Measurements from ENCODE around the gene SPSB1.

Gene SPSB1

DNA sequence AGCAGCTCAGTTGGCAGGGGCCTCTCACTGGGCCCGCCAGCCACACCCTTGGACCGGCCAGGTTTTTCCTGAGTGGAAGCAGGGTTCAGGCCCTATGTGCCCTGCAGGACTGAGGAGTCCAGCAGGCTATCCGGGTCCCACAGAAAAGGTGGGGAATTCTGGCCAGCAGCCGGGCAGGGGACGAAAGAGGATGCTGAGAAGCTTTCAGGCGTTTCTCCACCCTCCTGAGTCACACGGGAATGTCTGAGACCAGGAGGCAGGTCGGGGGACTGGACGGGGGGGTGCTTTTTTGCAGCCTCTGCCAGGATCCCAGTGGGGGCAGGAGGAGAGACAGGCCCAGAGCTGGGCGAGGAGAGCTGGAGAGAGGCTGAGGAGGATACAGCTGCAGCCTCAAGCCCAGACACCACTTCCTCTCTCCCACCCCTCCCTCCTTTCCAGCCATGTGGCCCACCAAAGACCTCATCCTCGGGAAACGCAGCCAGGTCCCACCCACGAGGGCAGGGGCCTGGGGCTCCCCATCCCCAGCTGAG, 105.4 kb downstream of the SPSB1 start:
- DNase-seq: no peak

DNA sequence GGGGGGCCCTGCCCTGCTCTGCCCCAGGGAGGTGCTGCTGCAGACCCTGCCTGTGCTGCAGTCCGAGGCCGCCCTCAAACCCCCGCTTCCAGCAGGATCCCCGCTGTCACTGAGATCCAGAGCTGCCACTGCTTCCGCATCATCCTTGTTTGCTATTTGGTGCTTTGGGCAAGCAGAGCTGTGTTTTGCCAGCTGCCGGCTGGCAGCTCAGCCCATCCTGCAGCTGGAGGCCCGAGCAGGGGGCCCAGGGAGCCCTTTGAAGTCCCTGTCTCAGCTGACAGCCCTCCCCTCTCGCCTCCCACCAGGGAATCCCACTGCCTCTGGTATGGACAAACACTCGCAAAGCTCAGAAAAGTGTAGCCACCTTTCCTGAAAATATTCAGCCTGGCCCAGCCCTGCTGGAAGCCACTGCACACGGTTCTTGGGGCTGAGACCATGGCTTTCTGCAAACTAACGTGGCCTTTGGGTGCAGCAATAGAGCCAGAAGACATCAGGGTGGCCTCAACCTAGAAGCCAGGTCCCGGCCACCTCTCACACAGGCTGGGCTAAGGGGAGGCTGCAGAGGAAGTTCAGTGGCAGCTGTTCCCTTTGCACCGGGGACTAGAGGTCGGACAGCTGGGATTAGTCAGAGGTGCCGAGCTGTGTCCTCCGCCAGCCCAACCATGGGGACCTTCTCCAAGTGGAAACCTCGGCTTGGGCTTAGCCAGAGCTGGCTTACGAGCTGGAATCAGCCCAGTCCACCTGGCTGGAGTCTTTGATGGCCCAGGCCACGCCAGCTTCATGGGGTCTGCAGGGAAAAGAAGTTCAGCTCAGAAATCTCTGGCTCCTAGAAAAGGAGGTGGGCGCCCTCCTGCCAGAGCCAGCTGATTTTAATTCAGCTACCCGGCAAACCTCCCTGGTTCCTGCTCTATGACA, 107.1 kb downstream of the SPSB1 start:
- peak; percentile 42 for DNase-seq

DNA sequence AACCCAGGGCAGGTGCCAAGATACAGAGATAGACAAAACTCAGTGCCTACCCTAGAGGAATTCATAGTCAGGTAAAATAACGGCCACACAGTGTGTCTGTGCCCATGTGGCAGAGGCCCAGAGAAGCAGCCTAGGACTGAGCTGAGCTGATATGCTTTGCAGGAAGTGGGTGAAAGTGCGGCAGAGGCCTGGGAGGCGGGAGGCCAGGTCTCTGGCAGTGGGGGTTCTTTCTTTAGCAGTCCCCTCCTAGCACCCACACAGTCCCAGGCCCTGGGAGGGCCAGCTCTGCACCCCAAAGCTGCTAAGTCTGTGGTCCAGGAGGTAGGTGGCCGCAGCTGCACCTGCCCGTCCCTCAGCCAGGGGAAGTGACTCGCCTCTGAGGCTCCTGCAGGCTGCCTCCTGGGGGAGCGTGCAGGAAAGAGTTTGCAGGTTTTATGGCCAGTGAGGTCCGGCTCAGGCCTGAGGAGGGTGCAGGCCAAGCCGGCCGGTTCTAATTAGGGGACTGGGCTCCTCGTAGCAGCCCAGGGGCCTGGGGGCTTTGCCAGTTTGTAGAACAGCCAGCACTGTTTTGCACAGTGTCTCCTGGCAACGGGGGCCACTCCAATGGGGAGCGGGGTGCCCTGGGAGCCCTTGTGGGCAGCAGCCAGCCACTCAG, 107.9 kb downstream of the SPSB1 start:
- DNase-seq: no peak

DNA sequence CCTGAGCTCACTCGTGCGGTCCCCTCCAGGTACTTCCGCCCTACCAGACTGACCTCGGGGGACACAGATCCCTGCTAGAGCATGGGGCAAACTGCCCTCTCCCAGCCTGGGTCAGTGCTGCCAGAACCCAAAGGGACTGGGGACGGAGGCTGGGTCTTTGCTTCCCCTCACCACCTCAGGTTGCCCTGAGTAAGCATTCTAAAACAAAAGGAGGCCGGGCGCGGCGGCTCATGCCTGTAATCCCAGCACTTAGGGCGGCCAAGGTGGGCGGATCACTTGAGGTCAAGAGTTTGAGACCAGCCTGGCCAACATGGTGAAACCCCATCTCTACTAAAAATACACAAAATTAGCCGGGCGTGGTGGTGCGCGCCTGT, 108.4 kb downstream of the SPSB1 start:
- DNase-seq: no peak

DNA sequence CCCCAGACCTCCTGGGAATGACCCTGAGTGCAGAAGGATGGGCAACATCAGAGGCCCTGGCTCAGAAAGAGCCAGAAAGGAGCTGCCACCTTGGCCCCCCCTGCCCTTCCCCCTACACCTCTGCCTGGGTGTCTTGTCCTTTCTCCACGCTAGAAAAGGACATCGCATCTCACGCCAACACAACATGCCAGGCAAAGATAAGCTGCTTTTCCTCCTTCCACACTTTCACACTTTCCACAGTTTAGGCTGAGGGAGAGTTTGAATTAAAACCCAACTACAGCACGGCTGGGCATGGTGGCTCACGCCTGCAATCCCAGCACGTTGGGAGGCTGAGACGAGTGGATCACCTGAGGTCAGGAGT, 109.5 kb downstream of the SPSB1 start:
- no peak for DNase-seq

DNA sequence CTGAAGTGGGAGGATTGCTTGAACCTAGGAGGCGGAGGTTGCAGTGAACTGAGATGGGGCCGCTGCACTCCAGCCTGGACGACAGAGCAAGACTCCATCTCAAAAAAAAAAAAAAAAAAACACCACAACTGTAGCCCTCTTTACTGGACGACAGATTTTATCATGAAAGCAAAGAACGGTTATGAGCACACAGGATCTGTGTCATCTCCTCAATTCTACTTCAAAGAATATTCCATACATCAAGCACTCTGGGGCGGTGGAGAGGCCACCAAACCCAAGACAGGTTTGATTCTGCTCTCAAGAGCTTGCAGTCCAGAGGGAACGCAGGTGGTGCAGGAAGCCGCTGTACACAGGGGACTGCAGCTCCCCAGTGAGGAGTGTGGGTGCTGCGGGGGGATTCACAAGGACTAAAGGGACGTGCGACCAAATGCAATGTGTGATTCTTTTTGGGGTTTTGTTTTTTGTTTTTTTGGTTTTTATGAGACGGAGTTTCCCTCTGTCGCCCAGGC, 110.1 kb downstream of the SPSB1 start:
- DNase-seq: no peak

DNA sequence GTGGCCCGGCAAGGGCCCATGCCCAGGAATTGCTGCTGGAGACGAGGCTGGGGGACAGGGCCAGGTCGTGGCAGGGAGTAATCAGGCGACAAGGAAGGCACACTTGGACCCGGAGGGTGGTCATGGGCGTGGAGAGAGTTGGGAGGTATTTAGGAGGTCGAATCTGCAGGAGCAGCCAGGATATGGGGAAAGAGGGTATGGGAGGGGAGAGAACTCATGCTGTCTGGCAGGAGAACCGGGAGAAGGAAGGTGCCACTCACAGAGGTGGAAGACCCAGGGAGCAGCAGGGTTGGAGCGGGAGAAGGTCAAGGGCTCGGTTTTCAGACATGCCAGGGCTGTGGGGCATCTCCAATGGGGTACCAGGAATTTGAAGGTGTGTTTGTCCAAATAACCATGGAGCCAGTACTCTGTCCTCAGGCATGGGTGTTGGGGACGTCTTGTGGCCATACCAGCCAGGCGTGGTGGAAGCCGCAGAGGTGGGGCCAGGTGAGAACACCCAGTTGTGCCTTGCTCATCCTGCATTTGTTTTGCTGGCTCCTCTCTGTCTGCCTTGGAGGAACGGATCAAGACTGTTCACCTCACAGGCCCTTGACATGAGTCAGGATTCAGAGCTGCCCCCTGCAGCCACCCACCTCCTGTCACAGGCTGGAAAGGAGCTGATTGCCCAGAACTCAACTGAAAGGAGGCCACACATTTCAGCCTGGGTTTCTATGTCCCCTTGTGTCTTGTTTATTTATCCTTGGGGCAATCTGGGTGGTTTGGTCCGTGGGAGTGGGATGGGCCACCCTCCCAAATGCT, 111.6 kb downstream of the SPSB1 start:
- DNase-seq: no peak

DNA sequence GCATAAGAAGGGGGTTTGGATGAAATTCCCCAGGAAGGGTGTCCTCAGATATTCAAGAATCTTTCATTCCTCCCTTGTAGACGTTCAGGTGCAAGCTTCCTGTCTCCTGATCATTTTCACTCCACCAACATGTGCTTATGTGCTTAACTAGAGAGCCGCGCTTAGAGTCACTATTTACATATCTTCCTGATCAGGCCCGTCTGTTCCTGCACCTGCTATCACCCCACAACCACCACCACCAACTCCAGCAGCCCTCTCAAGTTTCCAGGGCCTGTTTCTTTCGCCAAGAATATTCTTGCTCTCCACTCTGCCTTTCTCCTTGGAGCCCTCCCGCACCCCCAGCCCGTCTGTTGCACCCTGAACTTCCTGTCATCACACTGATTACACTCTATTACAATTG, 113.4 kb downstream of the SPSB1 start:
- DNase-seq: peak; percentile 6

DNA sequence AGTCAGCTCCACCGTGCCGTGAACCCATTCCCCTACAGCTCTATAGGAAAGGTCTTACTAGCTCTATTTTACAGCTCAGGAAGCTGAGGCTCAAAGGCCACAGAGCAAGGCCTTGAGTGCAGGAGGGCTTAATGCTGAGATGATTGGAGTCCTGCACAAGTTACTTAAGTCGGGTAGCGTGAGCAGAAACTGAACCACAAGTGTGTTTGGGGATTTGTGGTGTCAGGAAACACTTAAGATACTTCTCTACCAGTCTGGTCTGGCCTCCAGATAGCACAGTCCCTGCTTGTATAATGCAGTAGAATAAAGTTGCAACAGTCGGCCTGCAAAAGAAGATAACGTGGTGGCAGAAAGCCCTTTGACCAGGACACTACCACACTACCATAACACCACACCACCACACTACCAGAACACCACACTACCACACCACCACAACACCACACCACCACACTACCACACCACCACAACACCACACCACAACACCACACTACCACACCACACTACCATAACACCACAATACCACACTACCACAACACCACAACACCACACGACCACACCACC, 118.1 kb downstream of the SPSB1 start:
- no peak for DNase-seq

DNA sequence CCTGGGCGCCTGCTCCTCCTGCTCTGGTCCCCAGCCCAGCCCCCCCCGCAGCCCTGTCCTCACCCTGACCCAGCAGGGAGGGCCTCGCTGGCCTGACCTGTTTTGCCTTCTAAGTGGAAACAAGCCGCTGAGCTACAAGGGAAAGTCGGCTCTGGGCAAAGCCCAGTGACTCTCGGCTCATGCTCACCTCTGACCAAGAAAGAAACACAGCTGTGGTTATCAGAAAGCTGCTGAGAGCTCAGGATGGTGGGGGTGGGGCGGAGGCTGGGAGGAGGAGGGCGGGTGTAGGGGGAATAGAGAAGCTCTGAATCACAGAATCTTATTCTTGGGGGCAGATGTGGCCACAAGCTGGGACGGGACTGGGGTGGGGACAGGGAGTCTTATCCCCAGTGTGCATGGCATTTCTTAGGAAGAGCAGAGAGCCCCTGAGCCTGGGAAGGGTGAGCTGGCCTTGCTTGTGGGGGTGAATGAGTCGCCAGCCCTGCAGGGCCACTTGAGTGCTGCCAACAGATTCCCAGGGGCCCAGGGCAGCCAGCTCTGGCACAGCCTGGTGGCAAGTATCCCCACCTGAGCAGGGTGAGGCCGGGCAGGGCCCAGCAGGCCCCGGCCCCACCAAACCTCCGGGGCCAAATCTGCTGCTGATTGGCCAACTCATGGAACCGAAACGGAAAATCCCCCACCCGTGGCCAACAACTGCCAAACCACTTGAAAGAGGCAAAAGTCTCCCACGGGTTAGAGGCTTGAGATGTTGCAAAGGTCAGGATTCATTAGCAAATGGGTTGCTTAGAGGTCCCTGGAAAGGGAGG, 120.6 kb downstream of the SPSB1 start:
- DNase-seq: no peak

DNA sequence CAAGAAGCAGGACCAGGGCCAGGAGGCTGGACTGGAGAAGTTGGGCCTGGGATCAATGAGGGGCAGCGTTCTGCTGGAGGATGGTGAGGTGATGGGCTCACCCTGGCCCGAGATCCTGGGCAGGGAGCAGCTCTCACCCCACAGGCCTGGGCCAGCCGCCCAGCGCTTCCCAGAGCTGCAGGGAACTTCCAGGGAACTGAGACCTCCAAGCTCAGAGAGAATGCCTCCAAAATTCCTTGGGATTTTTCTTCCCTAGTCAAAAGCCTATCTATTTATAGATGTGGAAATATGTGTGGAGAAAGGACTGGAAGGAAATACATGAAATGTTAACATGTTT, 121.2 kb downstream of the SPSB1 start:
- no peak for DNase-seq

DNA sequence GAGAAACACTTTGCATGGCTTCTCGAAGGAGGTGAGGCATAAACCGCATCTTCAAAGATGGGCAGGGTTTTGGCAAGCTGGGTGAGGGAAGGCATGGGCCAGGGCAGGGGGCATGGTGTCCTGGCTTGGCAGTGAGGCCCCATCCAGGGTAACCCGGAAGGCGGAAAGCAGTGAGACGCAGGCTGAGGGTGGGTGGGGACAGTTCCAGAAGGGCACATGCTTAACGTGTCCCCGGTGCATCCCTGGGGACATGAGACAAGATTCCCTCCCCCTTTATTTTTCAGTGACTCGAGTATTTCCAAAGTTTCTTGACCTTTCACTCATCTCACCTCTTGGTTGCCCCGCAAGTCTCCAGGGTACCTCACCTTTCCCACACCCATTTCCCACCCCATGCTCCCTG, 123.8 kb downstream of the SPSB1 start:
- DNase-seq: no peak

DNA sequence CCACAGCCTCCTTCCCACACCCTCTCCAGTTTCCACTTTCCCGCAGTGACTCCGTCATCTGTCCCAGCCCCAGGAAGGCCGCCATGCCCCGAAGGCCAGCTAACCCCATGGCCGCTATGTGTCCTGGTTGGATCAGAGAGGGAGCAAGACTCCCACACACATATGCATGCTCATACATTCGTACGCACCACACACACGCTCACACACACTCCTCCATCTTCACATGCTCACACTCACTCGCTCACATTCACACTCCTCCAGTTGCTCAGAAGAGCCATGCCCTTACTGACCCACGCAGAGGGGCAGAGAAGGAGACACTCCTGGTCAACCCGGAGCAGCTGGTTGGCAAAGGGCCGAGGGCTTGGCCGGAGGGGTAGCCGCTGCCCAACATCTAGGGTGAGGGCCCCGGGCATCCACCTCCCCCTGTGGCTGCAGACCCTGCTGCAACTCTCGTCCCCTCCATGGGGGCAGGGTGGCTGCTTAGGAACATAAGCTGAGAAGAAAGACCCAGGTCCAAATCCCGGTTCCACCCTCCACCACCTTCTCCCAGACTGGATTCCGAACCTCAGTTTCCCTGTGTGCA, 124.3 kb downstream of the SPSB1 start:
- no peak for DNase-seq

DNA sequence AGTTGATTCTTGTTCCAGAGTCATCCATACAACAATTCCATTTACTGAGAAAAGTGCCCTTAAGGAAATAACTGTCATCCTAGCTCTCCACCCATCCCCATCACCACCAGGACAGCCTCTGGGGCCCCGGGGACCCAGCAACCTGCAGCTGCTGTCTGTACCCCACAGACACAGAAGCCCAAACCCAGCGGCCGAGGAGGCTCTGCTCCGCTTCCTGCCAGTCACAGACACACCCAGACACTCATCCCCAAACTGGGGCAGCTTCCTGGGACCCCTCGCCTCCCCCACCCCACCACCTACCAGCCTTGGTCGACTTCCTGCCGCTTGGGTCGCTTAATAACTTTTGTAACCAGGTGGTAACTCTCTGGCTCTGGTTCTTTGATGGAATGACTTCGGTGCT, 125.0 kb downstream of the SPSB1 start:
- no peak for DNase-seq

DNA sequence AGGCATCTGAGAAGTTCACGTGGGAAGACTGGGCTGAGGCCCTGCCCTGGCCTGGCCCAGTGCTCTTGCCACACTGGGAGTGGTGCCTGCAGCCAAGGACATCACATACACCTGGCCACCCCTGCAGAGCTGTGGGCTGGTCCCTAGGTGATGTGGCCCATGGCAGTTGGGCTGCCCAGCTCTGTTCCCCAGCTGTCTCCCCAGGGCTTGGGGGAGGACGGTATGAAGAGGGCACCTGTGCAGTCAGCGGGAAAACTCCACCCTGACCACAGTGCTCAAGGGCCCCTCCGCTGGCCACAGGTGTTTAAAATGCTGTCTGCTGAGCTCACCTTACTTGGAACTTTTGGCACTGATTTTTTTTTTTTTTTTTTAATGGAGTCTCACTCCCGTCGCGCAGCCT, 126.2 kb downstream of the SPSB1 start:
- DNase-seq: no peak
